GM12878 (cell line): ENCODE measurements around the gene FIGLA. TPM values are rescaled to one million over a fixed set of nuclear protein-coding genes. Genes with fewer than 3 reads are reported as not detected.

Source experiments
- ATAC-seq: fragments of 200-7000 bp; cut with Tn5 transposase; 3 replicates; pipeline ENCODE4 v1.9.1; 2020; ENCODE audit warnings: mild to moderate bottlenecking, moderate library complexity
- BruUV-seq: library from RNA; stranded (reverse); fragments of 400-500 nt; replicated peaks from 2 replicates; lab custom pipeline; 2021; lab: Mats Ljungman, UMichigan
- CTCF ChIA-PET: fragments of 300-600 bp; sonication (Branson Sonifier 250); formaldehyde crosslinking; extraction: SDS; loops from one replicate; lab custom pipeline; 2021; ENCODE audit warnings: inconsistent platforms; lab: Yijun Ruan, JAX
- POLR2A ChIA-PET: fragments of 350-600 bp; formaldehyde crosslinking; extraction: SDS; loops from one replicate; lab custom pipeline; 2021; ENCODE audit warnings: inconsistent platforms; lab: Charles Lee
- RAD21 ChIA-PET: fragments of 300-600 bp; sonication (Branson Sonifier 250); formaldehyde crosslinking; loops from one replicate; lab custom pipeline; 2023; ENCODE audit warnings: antibody characterized with exemption; ENCODE audit not compliant: unreplicated experiment; lab: Charles Lee
- SMC1A ChIA-PET: fragments of 300-600 bp; sonication (Branson Sonifier 250); formaldehyde crosslinking; loops from one replicate; lab custom pipeline; 2023; ENCODE audit not compliant: unreplicated experiment, uncharacterized antibody; lab: Charles Lee
- DNase-seq: peaks from one replicate; pipeline ENCODE4 v3.0.0-alpha.2; 2011; ENCODE audit warnings: low read depth, low spot score
- FAIRE-seq: peaks from 3 replicates; lab custom pipeline; 2011; peaks lifted over from hg19 to GRCh38; lab: Jason Lieb, UNC
- H2AFZ ChIP-seq: 2 replicates; pipeline ENCODE4 v1.6.0; 2011; ENCODE audit warnings: low read depth, low read length, control low read depth; ENCODE audit not compliant: control insufficient read depth
- H3K27ac ChIP-seq: 2 replicates; pipeline ENCODE4 v1.5.1; 2011; ENCODE audit warnings: control low read depth; ENCODE audit not compliant: control insufficient read depth, insufficient read depth
- H3K27me3 ChIP-seq, 2 experiments: replicated peaks in 1 of 2; 2 replicates each; pipeline versions ENCODE4 v1.6.0 to v1.6.1; 2011; ENCODE audit warnings: low read length in 1 of 2; ENCODE audit not compliant: control insufficient read depth in 2 of 2, insufficient read depth in 2 of 2
- H3K36me3 ChIP-seq, 2 experiments: 2 replicates each; pipeline ENCODE4 v1.5.1; 2011; ENCODE audit warnings: low read length in 1 of 2; ENCODE audit not compliant: control insufficient read depth in 2 of 2, insufficient read depth in 2 of 2
- H3K4me1 ChIP-seq: 2 replicates; pipeline ENCODE4 v1.6.1; 2011; ENCODE audit warnings: mild to moderate bottlenecking, low read length, moderate library complexity, mixed read lengths; ENCODE audit not compliant: control insufficient read depth, insufficient read depth
- H3K4me2 ChIP-seq: 2 replicates; pipeline ENCODE4 v1.6.0; 2011; ENCODE audit warnings: control low read depth; ENCODE audit not compliant: control insufficient read depth, insufficient read depth
- H3K4me3 ChIP-seq: fragments of 200-600 bp; sonication (generic); 2 replicates; pipeline ENCODE4 v1.5.1; 2016
- H3K79me2 ChIP-seq: 2 replicates; pipeline ENCODE4 v1.6.0; 2011; ENCODE audit warnings: low read length; ENCODE audit not compliant: control insufficient read depth, insufficient read depth
- H3K9ac ChIP-seq: 2 replicates; pipeline ENCODE4 v1.8.0; 2011; ENCODE audit warnings: low read length, control low read depth, mixed read lengths; ENCODE audit not compliant: control insufficient read depth, insufficient read depth
- H3K9me3 ChIP-seq: replicated peaks from 3 replicates; pipeline ENCODE4 v1.5.1; 2011; ENCODE audit warnings: mild to moderate bottlenecking, low read length; ENCODE audit not compliant: control insufficient read depth, insufficient read depth
- H4K20me1 ChIP-seq: 2 replicates; pipeline ENCODE4 v1.6.0; 2011; ENCODE audit not compliant: control insufficient read depth, insufficient read depth
- BCL11A ChIP-seq: IDR thresholded peaks from 2 replicates; pipeline ENCODE4 v1.6.1; 2011; ENCODE audit warnings: low read depth, low read length
- CBX3 ChIP-seq: fragments of 200-600 bp; sonication (generic); IDR thresholded peaks from 2 replicates; pipeline ENCODE4 v1.6.1; 2016; ENCODE audit warnings: low read depth, borderline replicate concordance
- EED ChIP-seq: sonication (generic); IDR thresholded peaks from 2 replicates; pipeline ENCODE4 v1.6.1; 2016; ENCODE audit warnings: antibody characterized with exemption, low read depth
- FOXM1 ChIP-seq: IDR thresholded peaks from 2 replicates; pipeline ENCODE4 v1.6.1; 2012; ENCODE audit warnings: low read depth, mild to moderate bottlenecking, inconsistent platforms, low read length, moderate library complexity
- NR2C2 ChIP-seq: IDR thresholded peaks from 2 replicates; pipeline ENCODE4 v1.6.1; 2011; ENCODE audit warnings: borderline replicate concordance, low read depth; ENCODE audit not compliant: control insufficient read depth, insufficient read length
- RELA ChIP-seq: fragments of 450-650 bp; IDR thresholded peaks from 2 replicates; pipeline ENCODE4 v1.8.0; 2014; ENCODE audit warnings: borderline replicate concordance; ENCODE audit not compliant: partially characterized antibody
- ZNF24 ChIP-seq: fragments of 450-650 bp; IDR thresholded peaks from 2 replicates; pipeline ENCODE4 v1.6.1; 2017; ENCODE audit warnings: antibody characterized with exemption, mild to moderate bottlenecking
- ZNF384 ChIP-seq: IDR thresholded peaks from 2 replicates; pipeline ENCODE4 v1.6.1; 2012; ENCODE audit warnings: low read depth, mild to moderate bottlenecking, low read length, improper control_type of control experiment, borderline replicate concordance
- ZSCAN29 ChIP-seq: fragments of 450-650 bp; IDR thresholded peaks from 2 replicates; pipeline ENCODE4 v1.6.1; 2017; ENCODE audit warnings: mild to moderate bottlenecking, moderate library complexity
- WGBS: methylation state at CpG from one replicate; pipeline ENCODE4 v1.1.6; 2016; ENCODE audit warnings: low lambda C conversion rate; ENCODE audit not compliant: insufficient replicate concordance, insufficient coverage; ENCODE audit errors: missing lambda C conversion rate; 5-methylcytosine and 5-hydroxymethylcytosine counted together
- in situ Hi-C: fragments of 300-500 bp; cut with MboI; formaldehyde crosslinking; loops from 9 replicates; pipeline ENCODE4 v1.14.3; 2018; ENCODE audit warnings: mixed read lengths
- intact Hi-C: fragments of 100-400 bp; cut with micrococcal nuclease; formaldehyde crosslinking; loops from one replicate; pipeline ENCODE4 v1.14.2; 2022; ENCODE audit not compliant: unreplicated experiment
- polyA plus RNA-seq, 11 experiments: library from polyadenylated mRNA; depleted of rRNA in 4 of 11; unstranded in 6 of 11; stranded (reverse) in 5 of 11; fragments of >200 nt; fragmentation: Nextera tagmentation in 4 of 11; fragmentation: Illumina TruSeq in 1 of 11; extraction: Ambion mirVana in 4 of 11; extraction: Trizol in 1 of 11; gene quantifications; 1 replicate in 1 of 11; 2 replicates in 10 of 11; pipeline versions ENCODE4 v1.2.1 to v1.2.3, GENCODE V29; 2011 to 2016; ENCODE audit warnings: inconsistent platforms in 2 of 11, missing spikeins in 2 of 11, low read depth in 1 of 11
- total RNA-seq, 4 experiments: library from RNA; depleted of rRNA in 3 of 4; stranded (reverse); fragments of >200 nt in 3 of 4; fragmentation: Illumina TruSeq in 1 of 4; extraction: Trizol in 1 of 4; gene quantifications; 2 replicates each; pipeline versions ENCODE4 v1.2.1 to v1.2.3, GENCODE V29; 2013 to 2021
- TF ChIP-seq, protein P1 (sequence below): fragments of 450-650 bp; IDR thresholded peaks from 2 replicates; pipeline ENCODE4 v1.6.1; 2017; ENCODE audit warnings: mild to moderate bottlenecking, moderate library complexity

Gene FIGLA
- total and polyA plus RNA-seq, 10 of the 15 experiments (the other 5 are each of a cell fraction or from before 2014, with no cell fraction given): not detected

DNA sequence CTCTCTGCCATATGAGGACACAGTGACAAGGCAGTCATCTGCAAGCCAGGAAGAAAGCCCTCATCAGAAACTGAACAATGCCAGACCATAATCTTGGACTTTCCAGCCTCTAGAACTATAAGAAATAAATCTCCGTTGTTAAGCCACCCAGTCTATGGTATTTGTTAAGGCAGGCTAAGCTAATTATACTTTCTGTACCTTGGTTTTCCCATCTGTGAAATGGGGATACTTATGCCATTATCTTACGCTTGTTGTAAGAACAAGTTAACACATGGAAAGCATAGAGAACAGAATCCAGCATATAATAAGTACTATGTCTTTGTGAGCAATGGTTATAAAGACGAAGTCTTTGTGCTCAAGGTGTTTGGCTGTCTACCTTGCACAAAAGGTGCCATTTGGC is 14.2 kb downstream of the FIGLA start:
- Histone ChIP-seq H4K20me1 (no peaks in the 10 kb centered on the region), H3K4me2 (no peak overlapping the region), H3K9me3 (peaks cover 2% of the 10 kb centered on the region; the same call in 2 of the 3 replicates), H3K36me3 (no peaks in the 10 kb centered on the region), H3K27ac (no peak overlapping the region), H2AFZ (no peak overlapping the region), H3K9ac (no peak overlapping the region), H3K27me3 (peaks cover 0 to 5% of the 10 kb centered on the region in 2 experiments; a peak in 1 of 4 replicates), H3K4me3 (no peak overlapping the region), H3K4me1 (no peaks in the 10 kb centered on the region), H3K79me2 (no peaks in the 10 kb centered on the region)
- ATAC-seq: no peak
- TF ChIP-seq ZNF24 (no peak), ZSCAN29 (no peak), EED (no peak), FOXM1 (no peak), ZNF384 (no peak), RELA (no peak), NR2C2 (no peak), CBX3 (no peak), BCL11A (no peak)
- TF ChIP-seq, protein P1, sequence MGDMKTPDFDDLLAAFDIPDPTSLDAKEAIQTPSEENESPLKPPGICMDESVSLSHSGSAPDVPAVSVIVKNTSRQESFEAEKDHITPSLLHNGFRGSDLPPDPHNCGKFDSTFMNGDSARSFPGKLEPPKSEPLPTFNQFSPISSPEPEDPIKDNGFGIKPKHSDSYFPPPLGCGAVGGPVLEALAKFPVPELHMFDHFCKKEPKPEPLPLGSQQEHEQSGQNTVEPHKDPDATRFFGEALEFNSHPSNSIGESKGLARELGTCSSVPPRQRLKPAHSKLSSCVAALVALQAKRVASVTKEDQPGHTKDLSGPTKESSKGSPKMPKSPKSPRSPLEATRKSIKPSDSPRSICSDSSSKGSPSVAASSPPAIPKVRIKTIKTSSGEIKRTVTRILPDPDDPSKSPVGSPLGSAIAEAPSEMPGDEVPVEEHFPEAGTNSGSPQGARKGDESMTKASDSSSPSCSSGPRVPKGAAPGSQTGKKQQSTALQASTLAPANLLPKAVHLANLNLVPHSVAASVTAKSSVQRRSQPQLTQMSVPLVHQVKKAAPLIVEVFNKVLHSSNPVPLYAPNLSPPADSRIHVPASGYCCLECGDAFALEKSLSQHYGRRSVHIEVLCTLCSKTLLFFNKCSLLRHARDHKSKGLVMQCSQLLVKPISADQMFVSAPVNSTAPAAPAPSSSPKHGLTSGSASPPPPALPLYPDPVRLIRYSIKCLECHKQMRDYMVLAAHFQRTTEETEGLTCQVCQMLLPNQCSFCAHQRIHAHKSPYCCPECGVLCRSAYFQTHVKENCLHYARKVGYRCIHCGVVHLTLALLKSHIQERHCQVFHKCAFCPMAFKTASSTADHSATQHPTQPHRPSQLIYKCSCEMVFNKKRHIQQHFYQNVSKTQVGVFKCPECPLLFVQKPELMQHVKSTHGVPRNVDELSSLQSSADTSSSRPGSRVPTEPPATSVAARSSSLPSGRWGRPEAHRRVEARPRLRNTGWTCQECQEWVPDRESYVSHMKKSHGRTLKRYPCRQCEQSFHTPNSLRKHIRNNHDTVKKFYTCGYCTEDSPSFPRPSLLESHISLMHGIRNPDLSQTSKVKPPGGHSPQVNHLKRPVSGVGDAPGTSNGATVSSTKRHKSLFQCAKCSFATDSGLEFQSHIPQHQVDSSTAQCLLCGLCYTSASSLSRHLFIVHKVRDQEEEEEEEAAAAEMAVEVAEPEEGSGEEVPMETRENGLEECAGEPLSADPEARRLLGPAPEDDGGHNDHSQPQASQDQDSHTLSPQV: no peak
- intact Hi-C loops (no loop called here), in situ Hi-C loops (no loop called here)
- no peak for FAIRE-seq
- ChIA-PET RAD21 (no interaction called here), SMC1A (no interaction called here), CTCF (interaction anchor here (0.8 kb wide), 1 partner anchor 8 kb away, joined by 3 read pairs; the partner anchor contains the start of gene ADD2), POLR2A (no interaction called here)
- WGBS: 45% methylated on average over 3 of the region's 3 CpGs
- BruUV-seq: no TSS peak
- DNase-seq: no peak
